ENCODE measurements around the gene POTEJ.
"Not testable (repeated sequence)": the region's sequence is repeated elsewhere in the genome, so short reads cannot be mapped to it uniquely, and the experiment has no call there.

- not testable (repeated sequence) for TF ChIP-seq CTCF (IDR thresholded peaks at IDR 0.05; ENCODE audit: low read depth, low read length, missing input control); REST (IDR thresholded peaks at IDR 0.05); HNF4A (conservative IDR thresholded peaks at IDR 0.05); YY1 (IDR thresholded peaks at IDR 0.05); MAX (IDR thresholded peaks at IDR 0.05); SP1 (IDR thresholded peaks at IDR 0.05); RAD21 (IDR thresholded peaks at IDR 0.05); FOXA2 (IDR thresholded peaks at IDR 0.05); EGR1 (IDR thresholded peaks at IDR 0.05; ENCODE audit: low read depth in 2 of 2); TAF1 (conservative IDR thresholded peaks at IDR 0.05)
These were observed 38.0 kb downstream of the POTEJ start for GRCh38 chr2:130649285-130649684.

All from liver (tissue), 3 donors.